AG09309 (cell line): Measurements from ENCODE around the gene IGFBP1.
"Not testable (repeated sequence)": the region's sequence is repeated elsewhere in the genome, so short reads cannot be mapped to it uniquely, and the experiment has no call there.

Experiments
- DNase-seq: peaks from one replicate; pipeline ENCODE4 v3.0.0-alpha.2; 2010; ENCODE audit warnings: low read depth
- H3K4me3 ChIP-seq: 2 replicates; pipeline ENCODE4 v1.5.1; 2011; ENCODE audit warnings: mild to moderate bottlenecking, low read depth, low read length, moderate library complexity; ENCODE audit not compliant: control insufficient read depth
- CTCF ChIP-seq: IDR thresholded peaks from 2 replicates; pipeline ENCODE4 v1.5.1; 2011; ENCODE audit warnings: mild to moderate bottlenecking, low read depth, low read length, inconsistent platforms; ENCODE audit not compliant: insufficient read depth, control insufficient read depth; ENCODE audit errors: missing control alignments

Gene IGFBP1

DNA sequence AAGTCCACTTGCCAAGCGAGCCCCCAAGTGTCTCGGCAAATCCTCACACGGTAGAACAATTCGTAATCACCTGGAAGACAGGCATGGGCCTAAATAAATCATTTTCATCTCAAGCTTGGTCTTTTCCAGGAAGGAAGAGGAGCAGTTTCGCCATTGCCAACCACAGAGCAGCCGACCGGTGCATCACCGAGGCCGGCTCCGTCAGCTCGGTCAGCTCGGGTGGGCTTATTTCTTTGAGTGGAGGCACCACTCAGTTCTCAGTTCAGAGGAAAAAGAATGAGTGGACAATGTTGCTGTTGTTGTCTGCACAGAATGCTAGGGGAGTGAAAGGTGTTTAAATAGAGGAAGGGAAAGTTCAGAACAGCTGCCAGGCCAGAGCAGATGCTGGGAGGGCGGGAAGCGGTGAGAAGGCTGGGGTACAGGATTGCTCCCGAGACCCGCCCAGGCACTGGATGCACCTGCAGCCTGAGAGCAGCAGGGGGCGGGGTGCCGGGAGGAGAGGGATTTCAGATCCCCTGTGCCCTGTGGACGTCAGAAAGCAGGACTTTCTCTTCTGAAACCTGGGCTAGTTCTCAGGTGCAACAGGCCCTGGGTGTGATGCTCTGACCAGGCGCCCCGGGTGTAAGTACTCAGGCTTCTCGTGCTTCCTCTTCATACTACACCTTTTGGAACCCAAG, 50.5 kb downstream of the IGFBP1 start:
- no peak overlapping the region for H3K4me3 ChIP-seq
- no peak for TF ChIP-seq CTCF
- DNase-seq: no peak

DNA sequence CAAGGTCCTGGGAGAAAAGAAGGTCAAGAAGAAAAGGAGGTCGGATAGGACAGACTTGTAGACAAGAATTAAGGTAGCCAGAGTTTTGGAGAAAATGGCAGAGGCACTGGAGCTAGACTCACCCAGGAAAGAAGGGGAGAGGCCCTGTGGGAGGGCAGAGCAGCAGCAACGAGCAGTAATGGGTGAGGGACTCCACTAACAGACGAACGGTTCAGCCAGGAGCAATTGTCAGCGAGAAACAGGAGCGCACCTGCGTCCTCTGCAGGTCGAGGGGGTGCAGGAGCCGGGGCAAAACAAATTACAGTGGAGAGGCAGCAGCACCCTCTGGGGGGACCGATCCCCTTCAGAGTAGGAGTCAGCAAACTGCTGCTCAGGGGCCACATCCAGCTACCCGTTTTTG, 51.3 kb downstream of the IGFBP1 start:
- H3K4me3 ChIP-seq: no peak overlapping the region
- no peak for TF ChIP-seq CTCF
- no peak for DNase-seq

- not testable (repeated sequence) for H3K4me3 ChIP-seq, DNase-seq
Measured at GRCh38 chr7:45940237-45940781, 52.0 kb downstream of the IGFBP1 start.

GRCh38 chr7:45940939-45941338, 52.7 kb downstream of the IGFBP1 start:
- H3K4me3 ChIP-seq: no peak overlapping the region
- DNase-seq: no peak
- TF ChIP-seq CTCF: no peak
